ENCODE results near the gene KLHDC2.
A peak's percentile ranks its signal among the peaks of the same experiment; 100 is the strongest.
"Not testable (repeated sequence)": the region's sequence is repeated elsewhere in the genome, so short reads cannot be mapped to it uniquely, and the experiment has no call there.

Gene KLHDC2

GRCh38 chr14:49767571-49768300, at the start of gene KLHDC2:
TSS of gene KLHDC2 (plus strand) at chr14:49768153. CDS start at chr14:49768469, 316 bp downstream.
- DNase-seq (ENCODE audit: low read depth): peak; percentile 75
- peak within 1 kb of the TSS; percentile 82 for H3K4me3 ChIP-seq (ENCODE audit: low read depth, low read length)

GRCh38 chr14:49720744-49721143, 47.2 kb upstream of the KLHDC2 start:
- no peak overlapping the region for H3K4me3 ChIP-seq (ENCODE audit: low read depth, low read length)
- no peak for DNase-seq (ENCODE audit: low read depth)

GRCh38 chr14:49721733-49722435, 46.1 kb upstream of the KLHDC2 start:
- not testable (repeated sequence) for H3K4me3 ChIP-seq (ENCODE audit: low read depth, low read length); DNase-seq (ENCODE audit: low read depth)

GRCh38 chr14:49727171-49727570, 40.8 kb upstream of the KLHDC2 start:
- no peak for DNase-seq (ENCODE audit: low read depth)
- H3K4me3 ChIP-seq (ENCODE audit: low read depth, low read length): no peak overlapping the region

GRCh38 chr14:49732896-49733295, 35.1 kb upstream of the KLHDC2 start:
- no peak overlapping the region for H3K4me3 ChIP-seq (ENCODE audit: low read depth, low read length)
- no peak for DNase-seq (ENCODE audit: low read depth)

GRCh38 chr14:49733836-49734235, 34.1 kb upstream of the KLHDC2 start:
- no peak for DNase-seq (ENCODE audit: low read depth)
- no peak overlapping the region for H3K4me3 ChIP-seq (ENCODE audit: low read depth, low read length)

GRCh38 chr14:49735669-49736068, 32.3 kb upstream of the KLHDC2 start:
- not testable (repeated sequence) for DNase-seq (ENCODE audit: low read depth); H3K4me3 ChIP-seq (ENCODE audit: low read depth, low read length)

GRCh38 chr14:49745191-49745590, 22.8 kb upstream of the KLHDC2 start:
- no peak overlapping the region for H3K4me3 ChIP-seq (ENCODE audit: low read depth, low read length)
- DNase-seq (ENCODE audit: low read depth): no peak

GRCh38 chr14:49746476-49746875, 21.5 kb upstream of the KLHDC2 start:
- DNase-seq (ENCODE audit: low read depth); H3K4me3 ChIP-seq (ENCODE audit: low read depth, low read length): not testable (repeated sequence)

- no peak for DNase-seq (ENCODE audit: low read depth)
- no peak overlapping the region for H3K4me3 ChIP-seq (ENCODE audit: low read depth, low read length)
Measured at GRCh38 chr14:49754570-49755097, 13.3 kb upstream of the KLHDC2 start.

- DNase-seq (ENCODE audit: low read depth): no peak
- H3K4me3 ChIP-seq (ENCODE audit: low read depth, low read length): no peak overlapping the region
Measured at GRCh38 chr14:49755378-49755777, 12.6 kb upstream of the KLHDC2 start.

- no peak for DNase-seq (ENCODE audit: low read depth)
- H3K4me3 ChIP-seq (ENCODE audit: low read depth, low read length): no peak overlapping the region
Measured at GRCh38 chr14:49761839-49762551, 6.0 kb upstream of the KLHDC2 start.

GRCh38 chr14:49766839-49767238, 1.1 kb upstream of the KLHDC2 start:
- no peak for DNase-seq (ENCODE audit: low read depth)
- peak overlapping the region; percentile 82 for H3K4me3 ChIP-seq (ENCODE audit: low read depth, low read length)

GRCh38 chr14:49767270-49767570, 733 bp upstream of the KLHDC2 start:
- DNase-seq (ENCODE audit: low read depth): no peak
- peak overlapping the region; percentile 82 for H3K4me3 ChIP-seq (ENCODE audit: low read depth, low read length)

GRCh38 chr14:49768301-49769121, 558 bp downstream of the KLHDC2 start:
- peak overlapping the region; percentile 82 for H3K4me3 ChIP-seq (ENCODE audit: low read depth, low read length)
- DNase-seq (ENCODE audit: low read depth): peak; percentile 34

- no peak for DNase-seq (ENCODE audit: low read depth)
- H3K4me3 ChIP-seq (ENCODE audit: low read depth, low read length): peak overlapping the region; percentile 82
Measured at GRCh38 chr14:49769171-49769570, 1.2 kb downstream of the KLHDC2 start.

- peak overlapping the region; percentile 82 for H3K4me3 ChIP-seq (ENCODE audit: low read depth, low read length)
- DNase-seq (ENCODE audit: low read depth): no peak
Measured at GRCh38 chr14:49769581-49770211, 1.7 kb downstream of the KLHDC2 start.

- no peak overlapping the region for H3K4me3 ChIP-seq (ENCODE audit: low read depth, low read length)
- DNase-seq (ENCODE audit: low read depth): no peak
Measured at GRCh38 chr14:49770212-49770817, 2.4 kb downstream of the KLHDC2 start.

GRCh38 chr14:49771691-49772090, 3.7 kb downstream of the KLHDC2 start:
- DNase-seq (ENCODE audit: low read depth); H3K4me3 ChIP-seq (ENCODE audit: low read depth, low read length): not testable (repeated sequence)

Measured in skeletal muscle cell (primary cell).